Activated CD8-positive, alpha-beta memory T cell treated with anti-CD3 and anti-CD28 coated beads, Interleukin-2, amount 50 U/mL, for 24 hours (primary cell): ENCODE measurements around the gene IKBKG.
"Not testable (repeated sequence)": the region's sequence is repeated elsewhere in the genome, so short reads cannot be mapped to it uniquely, and the experiment has no call there.

Experiments used
- DNase-seq: peaks from one replicate; pipeline ENCODE4 v3.0.0-alpha.2; 2020; ENCODE audit errors: extremely low read depth

Gene IKBKG

DNA sequence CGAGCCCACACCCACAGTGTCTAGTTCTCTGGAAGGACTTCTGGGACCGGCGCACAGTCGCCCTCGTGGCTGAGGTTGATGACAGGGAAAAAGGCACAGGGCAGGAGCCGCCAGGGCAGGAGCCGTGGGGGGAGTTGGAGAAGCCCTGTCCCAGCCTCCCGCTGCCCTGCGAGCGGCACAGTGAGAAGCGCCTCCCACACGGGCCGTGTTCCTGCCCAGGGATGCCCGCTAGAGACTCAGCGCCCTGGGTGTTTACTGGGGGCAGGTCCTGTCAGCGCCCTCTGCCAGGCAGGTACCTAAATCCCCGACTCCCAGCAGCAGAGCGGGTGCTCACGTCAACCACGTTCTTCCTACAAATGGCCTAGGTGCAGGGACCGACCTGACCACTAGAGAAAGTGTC, 11.5 kb downstream of the IKBKG start:
- not testable (repeated sequence) for DNase-seq

DNA sequence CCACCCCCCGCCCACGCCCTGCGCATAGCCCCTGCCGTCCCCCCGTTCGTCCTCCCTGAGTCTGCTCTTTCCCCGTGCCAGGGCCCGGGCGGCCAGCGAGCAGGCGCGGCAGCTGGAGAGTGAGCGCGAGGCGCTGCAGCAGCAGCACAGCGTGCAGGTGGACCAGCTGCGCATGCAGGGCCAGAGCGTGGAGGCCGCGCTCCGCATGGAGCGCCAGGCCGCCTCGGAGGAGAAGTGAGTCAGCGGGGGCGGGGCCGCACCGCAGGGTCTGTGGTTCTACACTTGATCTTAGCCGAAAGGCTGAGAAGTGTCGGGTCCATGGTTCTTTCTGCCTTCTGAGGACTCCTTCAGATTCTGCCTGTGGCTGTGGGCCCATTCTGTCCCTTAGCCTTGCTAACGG, 12.9 kb downstream of the IKBKG start:
- DNase-seq: not testable (repeated sequence)

DNA sequence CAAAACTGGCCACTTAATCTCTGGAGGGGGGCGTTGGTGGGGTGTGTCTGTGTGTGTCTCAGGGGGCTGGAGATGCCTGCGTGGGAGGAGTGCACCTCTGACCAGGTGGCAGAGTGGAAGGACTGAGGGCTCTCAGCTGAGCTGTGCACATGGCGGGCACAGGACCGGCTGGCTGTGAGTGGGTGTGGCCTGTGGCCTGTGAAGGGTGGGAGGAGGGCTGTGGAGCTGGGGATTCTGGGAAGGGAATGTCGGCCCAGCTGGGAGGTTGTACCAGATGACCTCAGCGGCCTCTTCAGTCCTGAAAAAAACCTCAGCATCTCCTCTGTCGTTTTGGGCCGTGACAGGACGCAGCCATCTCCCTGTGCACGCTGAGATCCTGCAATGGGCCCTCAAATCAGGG, 14.9 kb downstream of the IKBKG start:
- not testable (repeated sequence) for DNase-seq

DNA sequence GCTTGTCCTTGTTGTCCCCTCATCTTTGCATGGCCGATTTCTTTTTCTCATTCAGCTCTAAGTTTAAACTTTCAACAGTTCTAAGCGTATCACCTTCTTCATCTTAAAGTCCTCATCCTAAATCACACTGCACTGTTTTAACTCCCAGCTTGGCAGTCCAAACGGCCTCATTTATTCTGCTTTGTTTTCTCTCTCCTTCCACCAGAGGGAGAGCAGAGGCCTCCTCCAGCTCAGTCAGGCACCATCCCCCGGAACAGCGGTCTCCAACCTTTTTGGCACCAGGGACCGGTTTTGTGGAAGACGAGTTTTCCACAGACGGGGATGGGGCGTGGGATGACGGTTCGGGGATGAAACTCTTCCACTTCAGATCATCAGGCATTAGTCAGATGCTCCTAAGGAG, 22.9 kb downstream of the IKBKG start:
- not testable (repeated sequence) for DNase-seq

DNA sequence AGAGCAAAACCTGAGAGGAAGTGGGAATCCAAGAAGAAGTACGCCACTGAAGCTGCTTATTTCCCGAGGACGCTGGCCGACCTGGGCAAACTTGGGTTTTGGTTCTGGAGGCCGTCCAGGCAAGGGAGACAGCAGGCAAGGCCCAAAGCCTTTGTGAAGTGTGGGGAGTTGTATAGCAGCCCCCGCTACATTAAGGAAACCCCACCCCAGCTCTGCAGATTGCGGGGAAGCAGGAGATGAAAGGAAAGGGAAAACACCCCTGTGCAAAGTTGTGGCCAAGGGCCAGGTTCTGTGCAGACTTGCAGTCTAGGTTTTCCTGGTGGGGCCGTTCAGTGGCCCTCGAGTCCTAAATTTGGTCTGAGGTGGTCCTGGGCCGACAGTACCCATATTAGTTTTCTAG, 25.6 kb downstream of the IKBKG start:
- not testable (repeated sequence) for DNase-seq

DNA sequence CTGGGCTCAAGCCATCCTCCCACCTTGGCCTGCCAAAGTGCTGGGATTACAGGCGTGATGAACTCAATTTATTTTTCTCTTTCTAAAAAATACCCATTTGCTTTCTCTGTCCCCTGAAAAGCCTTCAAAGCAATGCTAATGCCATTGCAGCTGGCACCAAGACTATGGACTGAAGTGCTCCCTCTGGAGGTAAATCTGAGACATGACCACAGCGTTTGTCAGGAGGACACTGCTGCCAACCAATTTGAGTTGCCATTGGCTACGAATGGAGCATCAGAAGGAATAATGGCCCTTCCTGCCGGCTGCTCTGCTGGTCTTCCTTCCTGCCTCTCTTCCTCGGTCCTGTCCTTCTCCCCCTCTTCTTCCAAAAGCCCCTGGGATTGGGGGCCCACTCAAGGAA, 27.7 kb downstream of the IKBKG start:
- DNase-seq: not testable (repeated sequence)

DNA sequence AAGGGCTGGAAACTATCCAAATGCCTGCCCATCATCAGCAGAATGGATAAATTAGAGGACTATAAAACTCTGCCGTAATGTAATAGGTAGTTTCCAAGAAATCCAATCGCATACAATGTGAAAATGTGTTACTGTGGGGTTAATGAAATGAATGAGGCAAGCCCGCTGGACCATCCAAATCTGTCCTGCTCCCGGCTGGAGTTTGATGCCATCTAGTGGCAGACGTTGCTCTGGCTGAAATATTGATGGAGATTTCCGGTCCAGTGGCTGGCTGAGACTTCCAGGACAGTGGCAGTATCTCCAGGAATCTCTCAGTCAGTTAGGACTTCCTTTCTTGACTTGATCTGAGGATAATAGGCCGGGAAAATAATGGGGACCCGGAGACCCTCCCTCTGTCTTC, 35.6 kb downstream of the IKBKG start:
- DNase-seq: not testable (repeated sequence)

DNA sequence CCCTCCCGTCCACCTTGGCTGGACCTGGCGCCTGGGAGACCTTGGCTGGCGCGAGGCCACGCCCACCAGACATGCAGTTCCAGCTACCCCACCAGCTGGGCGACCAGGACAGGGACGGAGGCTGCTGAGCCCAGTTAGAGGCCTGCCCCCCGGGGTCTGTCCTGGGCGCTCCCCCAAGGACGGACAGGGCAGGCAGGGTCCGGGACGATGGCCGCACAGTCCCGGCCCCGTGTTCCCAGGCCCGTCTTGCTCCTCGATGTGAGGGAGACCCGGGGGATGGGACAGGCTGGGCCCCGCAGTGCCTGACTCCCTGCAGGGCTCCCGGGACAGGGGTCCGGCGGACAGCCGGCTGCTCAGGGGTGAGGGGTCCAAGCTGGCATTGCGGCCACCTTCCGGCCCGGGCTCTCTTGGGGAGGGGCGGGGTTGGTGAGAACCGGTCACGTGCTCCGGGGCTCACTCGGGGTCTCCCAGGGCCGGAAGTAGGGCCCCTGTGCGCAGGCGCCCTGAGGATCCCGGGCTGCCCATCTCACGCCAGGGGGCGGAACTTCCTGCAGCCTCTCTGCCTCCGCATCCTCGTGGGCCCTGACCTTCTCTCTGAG, 37.3 kb downstream of the IKBKG start, which contains the start of gene CTAG1A:
TSS of gene CTAG1A (plus strand) at position 549 of the 599 bp plus-strand sequence. CDS start 74 bp downstream, outside the sequence.
- not testable (repeated sequence) for DNase-seq

DNA sequence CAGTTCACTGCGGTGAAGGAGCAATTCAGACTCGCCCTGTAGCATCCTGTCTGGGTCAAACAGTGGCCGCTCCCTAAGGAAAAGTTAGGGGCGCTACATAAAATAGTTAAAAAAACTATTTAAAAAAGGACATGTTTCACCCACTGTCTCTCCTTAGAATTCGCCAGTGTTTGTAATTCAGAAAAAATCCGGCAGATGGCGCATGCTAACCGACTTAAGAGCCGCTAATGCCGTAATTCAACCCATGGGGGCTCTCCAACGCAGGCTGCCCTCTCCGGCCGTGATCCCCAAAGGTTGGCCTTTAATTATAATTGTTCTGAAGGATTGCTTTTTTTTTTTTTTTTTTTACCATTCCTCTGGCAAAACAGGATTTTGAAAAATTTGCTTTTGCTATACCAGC, 43.0 kb downstream of the IKBKG start:
- DNase-seq: not testable (repeated sequence)

DNA sequence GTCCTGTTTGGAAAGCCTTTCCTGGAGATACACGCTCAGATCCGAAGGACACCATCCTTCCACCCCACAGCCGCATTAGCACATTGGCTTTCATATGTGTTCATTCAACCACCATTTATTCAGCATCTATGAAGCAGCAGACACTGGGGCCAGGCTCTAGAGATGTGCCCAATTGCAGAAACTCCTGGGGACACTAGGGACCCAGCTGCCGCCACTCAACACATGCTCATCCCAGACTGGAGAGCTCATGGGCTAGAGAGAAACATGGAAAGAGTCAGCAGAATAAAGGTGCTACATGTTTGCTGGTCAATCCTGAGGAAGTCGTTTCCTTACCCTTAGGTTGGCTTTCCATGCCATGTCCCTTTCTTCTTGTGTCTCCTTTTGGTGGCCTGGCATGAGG, 45.1 kb downstream of the IKBKG start:
- DNase-seq: no peak

DNA sequence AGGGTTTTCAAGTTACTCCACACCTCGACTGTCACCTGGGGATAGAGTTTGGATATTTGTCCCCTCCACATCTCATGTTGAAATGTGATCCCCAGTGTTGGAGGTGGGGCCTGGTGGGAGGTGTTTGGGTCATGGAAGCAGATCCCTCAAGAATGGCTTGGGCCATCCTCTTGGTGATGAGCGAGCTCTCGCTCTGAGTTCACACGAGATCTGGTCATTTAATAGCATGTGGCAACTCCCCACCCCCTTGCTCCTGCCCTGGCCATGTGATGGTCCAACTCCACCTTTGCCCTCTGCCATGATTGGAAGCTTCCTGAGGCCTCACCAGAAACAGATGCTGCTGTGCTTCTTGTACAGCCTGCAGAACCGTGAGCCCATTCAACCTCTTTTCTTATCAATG, 45.8 kb downstream of the IKBKG start:
- no peak for DNase-seq

DNA sequence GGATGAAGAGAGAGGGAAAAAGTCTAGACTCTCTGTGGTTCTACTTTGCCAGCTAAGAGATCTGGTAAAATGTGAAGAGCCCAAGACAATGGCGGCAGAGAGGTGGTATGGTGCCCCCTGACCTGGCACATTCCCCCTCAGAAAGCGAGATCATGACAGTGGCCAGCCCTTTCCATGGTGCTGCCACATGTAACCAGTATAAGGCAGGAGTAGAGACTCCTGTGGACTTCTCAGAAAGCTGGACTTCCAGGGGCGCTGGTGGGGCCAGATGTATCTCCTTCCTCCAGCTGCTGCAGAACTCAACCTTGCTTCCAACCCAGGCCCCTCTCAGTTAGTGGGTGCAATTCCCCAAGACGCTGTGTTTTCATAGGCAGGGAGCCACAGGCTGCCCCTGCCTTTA, 47.1 kb downstream of the IKBKG start:
- no peak for DNase-seq

DNA sequence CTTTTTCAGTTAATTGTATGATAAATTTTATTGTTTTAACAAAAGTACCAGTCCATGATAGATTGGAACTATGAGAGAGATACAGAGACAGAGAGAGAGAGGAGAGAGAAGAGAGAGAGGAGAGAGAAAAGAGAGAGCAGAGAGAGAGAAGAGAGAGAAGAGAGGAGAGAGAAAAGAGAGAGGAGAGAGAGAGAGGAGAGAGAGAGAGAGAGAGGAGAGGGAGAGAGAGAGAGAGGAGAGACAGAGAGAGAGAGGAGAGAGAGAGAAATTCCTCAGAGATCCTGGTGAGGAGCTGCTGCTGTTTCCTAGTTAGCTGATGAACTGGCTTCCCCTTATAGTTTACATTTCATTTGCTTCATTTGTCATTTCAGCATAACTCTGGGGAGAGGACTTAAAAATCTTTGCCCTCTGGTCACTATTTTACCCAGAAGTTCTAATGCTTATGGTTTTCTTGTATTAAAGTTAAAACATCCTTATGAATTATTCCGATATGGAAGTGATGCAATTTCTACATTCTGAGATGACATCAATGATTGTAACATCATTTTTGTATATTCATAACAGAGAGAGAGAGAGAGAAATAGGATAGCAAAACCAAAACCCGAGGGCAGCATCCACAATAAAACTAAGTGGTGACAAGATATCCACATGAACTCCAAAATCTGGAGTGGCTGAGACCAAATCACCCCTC, 48.3 kb downstream of the IKBKG start:
- no peak for DNase-seq

DNA sequence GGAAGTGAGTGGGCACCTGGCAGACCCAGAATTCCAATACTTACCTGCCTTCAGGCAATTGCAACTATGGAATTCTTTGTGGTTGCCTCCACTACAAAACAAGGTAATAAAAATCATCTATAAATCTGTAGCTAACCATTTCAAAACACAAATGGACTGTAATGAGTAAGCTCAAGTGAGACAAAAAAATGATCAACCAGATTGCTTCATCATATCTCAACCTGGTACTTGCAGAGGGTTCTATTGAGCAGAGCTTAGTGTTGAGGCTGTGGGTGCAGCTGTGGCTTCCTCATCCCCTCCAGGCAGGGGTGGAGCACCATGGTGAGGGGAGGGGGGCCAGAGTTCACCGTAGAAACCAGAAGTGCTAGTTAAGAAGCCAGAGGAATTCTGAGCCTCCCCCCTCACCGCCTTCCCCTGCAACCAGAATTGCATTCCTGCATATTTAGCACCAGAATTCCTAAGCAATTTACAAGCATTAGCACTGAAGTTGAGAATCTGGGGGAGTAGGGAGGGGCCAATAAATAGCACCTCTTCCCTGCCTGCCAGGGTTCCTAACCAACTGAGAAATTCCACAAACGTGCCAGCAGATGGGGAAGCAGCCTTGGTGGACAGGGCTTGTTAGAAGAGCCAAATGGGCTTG, 49.0 kb downstream of the IKBKG start:
- DNase-seq: no peak

DNA sequence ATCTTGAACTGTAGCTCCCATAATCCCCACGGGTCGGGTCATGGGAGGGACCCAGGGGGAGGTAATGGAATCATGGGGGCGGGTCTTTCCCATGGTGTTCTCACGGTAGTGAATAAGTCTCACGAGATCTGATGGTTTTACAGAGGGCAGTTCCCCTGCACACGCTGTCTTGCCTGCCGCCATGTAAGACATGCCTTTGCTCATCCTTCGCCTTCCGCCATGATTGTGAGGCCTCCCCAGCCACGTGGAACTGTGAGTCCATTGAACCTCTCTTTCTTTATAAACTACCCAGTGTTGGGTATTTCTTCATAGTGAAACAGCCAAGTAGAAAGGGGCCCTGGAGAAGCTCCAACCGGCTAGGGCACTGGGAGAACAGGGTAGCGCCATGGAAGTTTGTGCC, 49.8 kb downstream of the IKBKG start:
- DNase-seq: no peak

DNA sequence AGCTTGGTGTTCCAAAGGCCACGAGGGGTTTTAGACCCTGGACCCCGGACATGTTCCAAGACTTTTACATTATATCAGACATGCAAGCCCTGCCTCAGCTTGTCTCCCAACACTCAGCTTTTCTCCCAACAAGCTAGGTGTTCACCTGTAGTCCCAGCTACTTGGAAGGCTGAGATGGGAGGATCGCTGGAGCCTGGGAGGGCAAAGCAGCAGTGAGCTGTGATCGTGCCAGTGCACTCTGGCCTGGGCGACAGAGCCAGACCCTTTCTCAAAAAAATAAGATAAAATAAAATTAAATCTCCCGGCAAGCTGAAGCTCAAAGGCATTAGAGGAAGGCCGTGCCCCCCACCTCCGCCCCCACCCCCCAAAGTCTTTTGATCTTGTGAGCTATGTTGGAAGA, 51.2 kb downstream of the IKBKG start:
- no peak for DNase-seq

DNA sequence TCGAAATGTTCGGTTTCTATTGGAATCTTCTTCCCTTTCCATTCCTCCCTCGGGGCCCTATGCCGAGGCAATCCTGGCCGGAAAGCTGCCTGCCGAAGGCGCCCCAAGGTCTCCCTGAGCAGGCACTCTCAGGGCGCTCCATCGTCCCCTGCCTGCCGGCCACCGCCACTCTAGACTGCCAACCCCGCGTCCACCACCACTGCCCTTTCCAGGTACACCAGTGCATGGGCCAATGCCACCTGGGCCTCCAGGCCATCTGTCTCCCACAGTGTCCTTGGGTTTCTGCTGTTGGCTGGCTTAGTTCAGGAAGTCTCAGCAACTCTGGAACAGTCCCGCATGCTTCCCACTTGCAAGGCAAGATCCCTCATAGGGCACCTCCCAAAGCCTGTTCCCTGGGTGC, 52.1 kb downstream of the IKBKG start:
- DNase-seq: no peak

DNA sequence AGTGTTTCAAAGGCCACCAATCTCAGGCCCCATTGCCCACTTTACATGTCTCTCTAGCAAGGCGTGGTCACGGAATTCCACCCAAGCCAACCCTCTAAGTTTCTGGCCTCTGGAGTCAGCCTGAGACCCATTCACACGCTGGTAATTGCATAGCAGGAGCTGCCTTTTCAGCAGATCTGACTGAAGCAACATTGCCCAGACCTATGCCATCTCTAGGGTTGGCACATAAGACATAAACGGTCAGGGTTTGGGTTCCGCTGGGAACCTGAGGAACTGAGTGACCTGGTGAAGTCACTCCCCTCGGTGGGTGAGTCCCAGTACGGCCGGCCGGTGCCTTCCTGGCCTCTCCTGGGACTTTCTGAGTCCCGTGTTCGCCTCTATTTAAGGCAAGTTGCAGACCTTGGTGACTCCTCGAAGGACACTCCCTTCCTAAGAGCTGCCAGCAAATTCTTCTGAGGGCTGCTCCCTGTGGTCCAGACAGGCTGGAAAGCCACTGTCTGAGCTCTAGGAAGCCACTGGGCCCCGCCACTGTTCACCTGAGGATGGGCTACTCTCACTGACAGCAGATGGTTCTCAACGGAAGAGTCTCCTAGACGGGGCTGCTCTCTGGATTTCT, 53.4 kb downstream of the IKBKG start:
- DNase-seq: no peak

DNA sequence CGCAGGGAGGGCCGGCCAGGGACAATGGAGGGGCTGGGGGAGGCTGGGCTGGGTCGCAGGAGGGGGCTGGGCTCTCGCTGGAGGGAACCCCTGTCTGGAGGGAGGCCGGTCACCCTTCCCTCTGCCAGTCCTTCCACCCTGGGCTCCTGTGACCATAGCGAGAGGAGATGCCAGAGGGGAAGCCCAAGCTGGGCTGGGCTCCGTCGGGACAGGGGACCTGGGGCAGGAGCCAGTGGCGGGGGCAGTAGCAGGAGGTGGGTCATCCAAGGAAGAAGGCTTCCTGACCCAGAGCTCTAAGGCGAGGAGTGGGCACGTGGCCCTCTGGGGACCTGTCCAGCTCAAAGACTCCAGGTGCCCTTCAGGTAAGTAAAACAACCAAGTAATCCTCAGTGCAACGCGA, 54.8 kb downstream of the IKBKG start:
- DNase-seq: no peak

DNA sequence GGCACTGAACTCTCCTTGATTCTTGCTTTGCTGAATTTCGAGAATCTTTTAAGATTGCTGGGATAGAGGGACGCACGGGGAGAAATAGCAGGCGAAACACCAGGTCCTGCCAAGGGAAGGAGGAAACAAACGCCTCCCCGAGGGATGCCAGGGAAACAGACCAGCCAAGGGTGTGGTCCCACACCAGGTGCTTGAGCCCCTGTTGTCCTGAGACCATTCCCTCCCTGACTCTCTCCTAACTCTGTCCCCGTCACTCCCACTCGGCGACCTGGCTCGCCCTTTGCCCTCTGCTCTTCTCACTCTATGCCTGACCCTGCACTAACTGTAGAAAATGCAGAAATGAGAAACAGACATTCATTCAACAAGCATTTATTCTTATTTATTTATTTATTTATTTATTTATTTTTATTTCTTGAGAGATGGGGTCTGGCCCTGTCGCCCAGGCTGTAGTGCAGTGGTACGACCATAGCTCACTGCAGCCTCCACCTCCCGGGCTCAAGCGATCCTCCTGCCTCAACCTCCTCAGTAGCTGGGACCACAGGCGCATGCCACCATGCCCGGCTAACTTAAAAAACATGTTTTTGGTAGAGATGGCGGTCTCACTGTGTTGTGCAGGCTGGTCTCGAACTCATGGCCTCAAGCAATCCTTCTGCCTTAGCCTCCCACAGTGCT, 55.5 kb downstream of the IKBKG start:
- no peak for DNase-seq

DNA sequence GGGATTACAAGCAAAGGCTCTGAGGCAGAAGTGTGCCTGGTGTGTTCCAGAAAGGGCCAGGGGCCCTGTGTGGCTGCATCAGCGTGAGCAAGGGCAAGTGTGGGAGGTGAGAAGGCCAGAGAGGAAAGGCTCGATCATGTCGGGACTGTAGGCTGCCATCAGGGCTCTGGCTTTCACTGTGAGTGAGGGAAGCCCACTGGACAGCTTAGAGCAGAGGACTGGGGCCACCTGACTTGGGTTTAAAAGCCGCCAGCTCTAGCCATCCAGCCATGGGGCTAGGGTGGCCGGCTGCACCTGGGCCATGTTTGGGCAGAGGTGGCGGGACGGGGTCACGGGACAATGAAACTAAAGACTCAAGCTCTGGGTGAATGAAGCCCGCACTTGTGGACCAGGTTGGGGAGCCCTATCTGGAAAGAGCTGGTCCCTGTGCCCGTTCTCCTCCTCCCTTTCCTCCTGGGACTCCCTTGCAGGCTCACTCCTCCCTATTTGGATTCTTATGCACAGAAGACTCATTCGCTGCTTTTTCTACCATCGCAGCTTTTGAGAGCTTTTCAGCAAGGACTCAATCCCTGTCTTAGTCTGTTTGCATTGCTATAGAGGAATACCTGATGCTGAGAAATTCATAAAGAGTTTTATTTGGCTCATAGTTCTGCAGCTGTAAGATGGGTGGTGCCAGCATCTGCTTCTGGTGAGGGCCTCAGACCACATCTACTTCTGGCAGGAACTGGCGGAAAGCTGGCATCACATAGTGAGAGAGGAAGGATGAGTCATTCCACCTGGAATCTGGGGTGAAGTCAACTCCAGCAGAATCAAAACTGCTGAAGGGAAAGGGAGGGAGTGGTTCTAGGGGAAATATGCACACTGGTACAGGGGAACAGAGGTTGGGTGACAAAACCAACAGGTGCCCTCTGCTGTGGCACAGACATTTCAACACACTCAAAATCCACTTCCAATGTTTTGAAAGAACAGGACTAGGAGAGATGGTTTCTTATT, 56.3 kb downstream of the IKBKG start:
- DNase-seq: no peak
